Ovary (tissue), 3 donors: ENCODE results near the gene TCF4.

Experiments used
- EP300 ChIP-seq: sonication (generic); formaldehyde crosslinking; IDR thresholded peaks from one replicate; pipeline ENCODE4 v1.6.1; 2017; ENCODE audit warnings: antibody characterized with exemption
- POLR2A ChIP-seq: fragments of 450-650 bp; IDR thresholded peaks from one replicate; pipeline ENCODE4 v1.6.1; 2017; ENCODE audit warnings: antibody characterized with exemption, mild to moderate bottlenecking, moderate library complexity
- TF ChIP-seq, protein P1 (sequence below), 3 donors: fragments of 450-650 bp in 2 of 3; fragments of 200-600 bp in 1 of 3; IDR thresholded peaks; one replicate each; pipeline versions ENCODE4 v1.5.1 to v1.8.0; 2016 to 2022; ENCODE audit warnings: antibody characterized with exemption in 3 of 3, mild to moderate bottlenecking in 1 of 3
- donor health status: DM: no; HTN: no; CAD: no.

DNA sequence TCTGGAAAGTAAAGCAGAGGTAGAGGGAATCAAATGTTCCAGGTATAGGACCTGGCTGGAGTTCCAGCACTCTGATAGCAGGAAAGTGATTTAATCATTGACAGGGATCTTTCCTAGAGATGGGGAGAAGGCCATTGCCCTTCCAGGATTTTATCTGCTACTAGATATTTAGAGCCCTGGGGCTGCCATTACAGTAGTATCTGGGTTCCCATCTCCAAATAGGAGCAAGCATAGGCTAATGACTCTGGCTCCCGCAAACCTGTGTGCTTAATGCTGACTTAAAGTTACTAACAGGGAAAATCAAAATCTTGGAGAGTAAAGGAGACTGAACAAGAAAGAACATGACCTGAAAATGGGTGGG lies 331.1 kb downstream of the TCF4 start:
- TF ChIP-seq, protein P1, sequence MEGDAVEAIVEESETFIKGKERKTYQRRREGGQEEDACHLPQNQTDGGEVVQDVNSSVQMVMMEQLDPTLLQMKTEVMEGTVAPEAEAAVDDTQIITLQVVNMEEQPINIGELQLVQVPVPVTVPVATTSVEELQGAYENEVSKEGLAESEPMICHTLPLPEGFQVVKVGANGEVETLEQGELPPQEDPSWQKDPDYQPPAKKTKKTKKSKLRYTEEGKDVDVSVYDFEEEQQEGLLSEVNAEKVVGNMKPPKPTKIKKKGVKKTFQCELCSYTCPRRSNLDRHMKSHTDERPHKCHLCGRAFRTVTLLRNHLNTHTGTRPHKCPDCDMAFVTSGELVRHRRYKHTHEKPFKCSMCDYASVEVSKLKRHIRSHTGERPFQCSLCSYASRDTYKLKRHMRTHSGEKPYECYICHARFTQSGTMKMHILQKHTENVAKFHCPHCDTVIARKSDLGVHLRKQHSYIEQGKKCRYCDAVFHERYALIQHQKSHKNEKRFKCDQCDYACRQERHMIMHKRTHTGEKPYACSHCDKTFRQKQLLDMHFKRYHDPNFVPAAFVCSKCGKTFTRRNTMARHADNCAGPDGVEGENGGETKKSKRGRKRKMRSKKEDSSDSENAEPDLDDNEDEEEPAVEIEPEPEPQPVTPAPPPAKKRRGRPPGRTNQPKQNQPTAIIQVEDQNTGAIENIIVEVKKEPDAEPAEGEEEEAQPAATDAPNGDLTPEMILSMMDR (IDR thresholded peaks at IDR 0.05): no peak
- TF ChIP-seq EP300 (no peak), POLR2A (no peak)
